Measurements from ENCODE around the gene TARS3. TPM values are rescaled to one million over a fixed set of nuclear protein-coding genes. Genes with fewer than 3 reads are reported as not detected.
A peak's percentile ranks its signal among the peaks of the same experiment; 100 is the strongest.

TARS3 gene
- total and polyA plus RNA-seq, 8 donors, result 4.4 to 9.3 (median 7.4) TPM

DNA sequence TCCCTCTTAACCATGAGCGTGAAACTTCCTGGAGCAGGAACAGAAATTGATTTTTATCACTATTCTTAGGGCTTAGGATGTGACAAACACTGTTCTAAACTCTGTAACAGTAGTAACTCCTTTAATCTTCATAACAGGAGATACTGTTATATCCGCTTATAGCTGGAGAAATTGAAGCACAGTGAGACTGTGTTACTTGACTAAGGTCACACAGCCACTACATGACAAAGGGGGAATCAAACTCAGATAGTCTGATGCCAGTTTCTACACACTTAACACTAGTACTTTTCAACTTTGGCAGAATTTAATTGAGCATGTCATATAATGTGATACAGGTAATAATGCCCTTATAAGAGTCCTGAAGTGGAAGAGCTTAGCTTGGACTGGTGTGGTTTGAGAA, 800 bp upstream of the TARS3 start:
- FAIRE-seq, result no peak
- Histone ChIP-seq H3K27ac (no peak overlapping the region), H3K9me3 (no peaks in the 10 kb centered on the region), H3K36me3 (peaks cover 0 to 13% (median 8%) of the 10 kb centered on the region in 3 donors), H3K4me1 (peaks cover 0 to 5% (median 4%) of the 10 kb centered on the region in 3 donors), H3K27me3 (no peaks in the 10 kb centered on the region), H3K4me3 (no peak overlapping the region)
- no peak for ATAC-seq
- intact Hi-C loops (cut with DNase I), result no loop called here
- no peak for DNase-seq
- 75 to 87% methylated on average over 2 of the region's 2 CpGs for WGBS, 2 donors
- TF ChIP-seq, protein P1, sequence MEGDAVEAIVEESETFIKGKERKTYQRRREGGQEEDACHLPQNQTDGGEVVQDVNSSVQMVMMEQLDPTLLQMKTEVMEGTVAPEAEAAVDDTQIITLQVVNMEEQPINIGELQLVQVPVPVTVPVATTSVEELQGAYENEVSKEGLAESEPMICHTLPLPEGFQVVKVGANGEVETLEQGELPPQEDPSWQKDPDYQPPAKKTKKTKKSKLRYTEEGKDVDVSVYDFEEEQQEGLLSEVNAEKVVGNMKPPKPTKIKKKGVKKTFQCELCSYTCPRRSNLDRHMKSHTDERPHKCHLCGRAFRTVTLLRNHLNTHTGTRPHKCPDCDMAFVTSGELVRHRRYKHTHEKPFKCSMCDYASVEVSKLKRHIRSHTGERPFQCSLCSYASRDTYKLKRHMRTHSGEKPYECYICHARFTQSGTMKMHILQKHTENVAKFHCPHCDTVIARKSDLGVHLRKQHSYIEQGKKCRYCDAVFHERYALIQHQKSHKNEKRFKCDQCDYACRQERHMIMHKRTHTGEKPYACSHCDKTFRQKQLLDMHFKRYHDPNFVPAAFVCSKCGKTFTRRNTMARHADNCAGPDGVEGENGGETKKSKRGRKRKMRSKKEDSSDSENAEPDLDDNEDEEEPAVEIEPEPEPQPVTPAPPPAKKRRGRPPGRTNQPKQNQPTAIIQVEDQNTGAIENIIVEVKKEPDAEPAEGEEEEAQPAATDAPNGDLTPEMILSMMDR (IDR thresholded peaks at IDR 0.05), result no peak

DNA sequence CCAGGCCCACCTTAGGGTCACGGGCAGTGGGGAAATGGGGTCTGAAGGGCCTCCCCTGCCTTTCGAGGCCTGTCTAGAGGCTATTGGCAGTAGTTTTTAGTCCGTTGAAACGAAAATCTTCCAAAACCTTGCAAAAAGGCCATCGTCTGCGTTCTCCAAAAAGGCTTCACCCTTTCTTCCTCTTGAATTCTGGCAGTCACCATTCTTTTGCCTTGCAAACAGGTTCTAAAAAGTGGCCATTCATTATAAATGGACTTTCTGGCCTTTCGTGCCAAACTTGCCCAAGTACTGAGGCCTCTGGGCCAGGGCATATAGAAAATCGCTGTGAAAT, 367 bp upstream of the TARS3 start:
- DNase-seq, result no peak

DNA sequence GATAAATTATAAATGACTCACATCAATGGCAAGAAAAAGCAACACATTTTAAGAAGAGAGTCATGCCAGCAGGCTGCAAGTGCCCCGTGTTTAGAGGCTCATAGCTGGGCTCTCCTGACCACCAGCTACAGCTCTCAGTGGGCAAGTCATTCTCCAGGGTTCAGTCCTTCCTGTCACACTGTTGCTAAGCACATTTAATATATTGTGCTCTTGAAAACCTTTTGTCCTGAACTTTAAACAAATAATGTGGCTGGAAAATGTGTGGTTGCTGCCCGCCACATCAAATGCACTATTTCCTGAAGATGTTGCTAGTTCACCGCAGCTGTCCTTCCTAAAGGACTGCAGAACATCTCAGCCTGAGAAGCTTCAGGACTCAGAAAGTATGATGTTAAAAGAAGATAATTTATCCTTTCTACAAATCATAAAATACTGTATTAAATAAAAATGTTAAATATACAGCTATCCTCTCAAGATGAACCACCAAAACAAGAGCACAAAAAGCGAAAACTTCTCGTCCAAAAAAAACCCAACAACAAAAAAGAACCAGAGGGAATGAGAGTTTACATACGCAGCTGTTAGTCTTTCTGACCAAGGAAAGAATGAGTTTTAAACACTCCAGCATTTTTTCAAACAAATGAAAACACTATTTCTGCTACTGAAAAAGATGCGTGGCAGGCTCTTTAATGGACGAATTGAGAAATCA, 951 bp downstream of the TARS3 start:
- ATAC-seq (peak in 2 of 4 donors; percentile 2 to 3), FAIRE-seq (no peak), DNase-seq (no peak)
- TF ChIP-seq, protein P1 (IDR thresholded peaks at IDR 0.05), result no peak
- peaks cover 0 to 5% (median 4%) of the 10 kb centered on the region in 3 donors for H3K4me1 ChIP-seq
- H3K36me3 ChIP-seq, result peaks cover 4 to 13% (median 13%) of the 10 kb centered on the region in 3 donors
- intact Hi-C loops (cut with DNase I), result no loop called here
- H3K27ac ChIP-seq, result peak overlapping the region; percentile 84 to 95 (median 92)
- H3K9me3 ChIP-seq, result no peaks in the 10 kb centered on the region
- no peaks in the 10 kb centered on the region for H3K27me3 ChIP-seq
- 4 to 6% methylated on average over 8 of the region's 8 CpGs for WGBS, 2 donors
- H3K4me3 ChIP-seq, result peak overlapping the region; percentile 63 to 95 (median 78)

More for the DNA sequence above, 367 bp upstream of the TARS3 start:
- FAIRE-seq (no peak), ATAC-seq (peak in 1 of 4 donors; percentile 6)
- Histone ChIP-seq H3K27me3 (no peaks in the 10 kb centered on the region), H3K36me3 (peaks cover 0 to 13% (median 8%) of the 10 kb centered on the region in 3 donors), H3K27ac (peak overlapping the region in 1 of 4 donors; percentile 34), H3K9me3 (no peaks in the 10 kb centered on the region), H3K4me3 (peak overlapping the region in 3 of 4 donors; percentile 63 to 86 (median 70)), H3K4me1 (peaks cover 0 to 5% (median 4%) of the 10 kb centered on the region in 3 donors)
- TF ChIP-seq, protein P1 (IDR thresholded peaks at IDR 0.05), result no peak
- intact Hi-C loops (cut with DNase I), result no loop called here
- WGBS, 2 donors, result 24 to 26% methylated on average over 8 of the region's 8 CpGs

DNA sequence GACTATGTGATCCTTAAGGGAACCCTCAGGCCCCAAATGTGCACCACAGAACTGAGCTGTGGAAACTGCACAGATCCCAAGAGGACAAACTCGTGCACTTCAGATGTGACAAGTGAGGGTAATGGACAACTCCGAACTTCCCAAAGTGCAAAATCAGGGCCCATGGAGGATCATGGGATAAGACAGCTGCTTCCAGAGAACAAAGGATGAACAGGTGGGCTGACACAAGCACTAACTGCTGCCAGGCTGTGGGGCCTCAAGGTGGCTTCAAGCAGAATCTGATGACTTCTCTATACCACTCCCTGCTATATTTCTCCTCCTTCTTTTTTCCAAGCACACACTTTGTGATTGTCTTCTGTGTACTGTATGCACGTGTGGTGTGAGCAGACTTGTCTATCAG, 5.4 kb downstream of the TARS3 start:
- intact Hi-C loops (cut with DNase I), result no loop called here
- ATAC-seq (no peak), DNase-seq (no peak), FAIRE-seq (no peak)
- Histone ChIP-seq H3K4me1 (peaks cover 0 to 5% (median 4%) of the 10 kb centered on the region in 3 donors), H3K9me3 (no peaks in the 10 kb centered on the region), H3K27me3 (no peaks in the 10 kb centered on the region), H3K4me3 (no peak overlapping the region), H3K27ac (no peak overlapping the region), H3K36me3 (peaks cover 4 to 13% (median 13%) of the 10 kb centered on the region in 3 donors)
- WGBS, 2 donors, result 78 to 87% methylated on average over 3 of the region's 3 CpGs
- TF ChIP-seq, protein P1 (IDR thresholded peaks at IDR 0.05), result no peak

DNA sequence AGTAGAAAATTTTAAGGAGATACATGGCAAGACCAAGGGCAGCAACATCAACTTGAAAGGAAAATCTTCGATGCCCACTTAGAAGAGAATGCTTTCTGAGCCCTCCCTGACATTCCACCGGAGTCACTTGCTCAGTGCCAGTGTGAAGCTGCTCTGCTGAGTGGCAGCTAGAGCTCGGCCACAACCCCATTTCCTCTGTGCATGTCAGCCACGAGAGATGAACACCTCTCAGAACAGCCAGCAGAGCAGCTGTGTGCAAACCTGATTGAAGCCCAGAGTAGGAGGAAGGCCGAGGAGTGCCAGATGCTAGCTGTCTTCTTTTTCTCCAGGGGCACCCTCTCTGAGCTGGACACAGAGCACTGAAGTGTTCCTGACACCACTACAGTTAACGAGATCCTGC, 12.2 kb downstream of the TARS3 start:
- H3K36me3 ChIP-seq, result peaks cover 0 to 31% (median 6%) of the 10 kb centered on the region in 3 donors
- H3K4me3 ChIP-seq, result no peak overlapping the region
- no peak for DNase-seq
- no peaks in the 10 kb centered on the region for H3K9me3 ChIP-seq
- intact Hi-C loops (cut with DNase I), result no loop called here
- no peaks in the 10 kb centered on the region for H3K4me1 ChIP-seq
- no peak overlapping the region for H3K27ac ChIP-seq
- WGBS, 2 donors, result 92 to 96% methylated on average over 6 of the region's 6 CpGs
- TF ChIP-seq, protein P1 (IDR thresholded peaks at IDR 0.05), result no peak
- FAIRE-seq, result no peak
- ATAC-seq, result no peak
- H3K27me3 ChIP-seq, result no peaks in the 10 kb centered on the region

Measured in pancreas (tissue), 10 donors.